RWPE1 (cell line): Measurements from ENCODE around the gene YPEL3.
A peak's percentile ranks its signal among the peaks of the same experiment; 100 is the strongest.

Experiments
- CTCF ChIA-PET: fragments of 350-600 bp; sonication (Branson Sonifier 250); formaldehyde crosslinking; extraction: SDS; loops from one replicate; lab custom pipeline; 2021; lab: Yijun Ruan, JAX
- POLR2A ChIA-PET: fragments of 400-600 bp; formaldehyde crosslinking; extraction: SDS; loops from one replicate; lab custom pipeline; 2020; ENCODE audit warnings: antibody characterized with exemption; ENCODE audit not compliant: low non-redundant PET; lab: Yijun Ruan, JAX
- DNase-seq: peaks from one replicate; pipeline ENCODE4 v3.0.0; 2012; ENCODE audit warnings: low spot score
- H3K27ac ChIP-seq: fragments of 450-650 bp; 2 replicates; pipeline ENCODE4 v1.5.1; 2017
- TF ChIP-seq, protein P1 (sequence below): fragments of 450-650 bp; conservative IDR thresholded peaks from 2 replicates; pipeline ENCODE4 v1.5.1; 2017; ENCODE audit warnings: low read depth, mild to moderate bottlenecking

YPEL3 gene

DNA sequence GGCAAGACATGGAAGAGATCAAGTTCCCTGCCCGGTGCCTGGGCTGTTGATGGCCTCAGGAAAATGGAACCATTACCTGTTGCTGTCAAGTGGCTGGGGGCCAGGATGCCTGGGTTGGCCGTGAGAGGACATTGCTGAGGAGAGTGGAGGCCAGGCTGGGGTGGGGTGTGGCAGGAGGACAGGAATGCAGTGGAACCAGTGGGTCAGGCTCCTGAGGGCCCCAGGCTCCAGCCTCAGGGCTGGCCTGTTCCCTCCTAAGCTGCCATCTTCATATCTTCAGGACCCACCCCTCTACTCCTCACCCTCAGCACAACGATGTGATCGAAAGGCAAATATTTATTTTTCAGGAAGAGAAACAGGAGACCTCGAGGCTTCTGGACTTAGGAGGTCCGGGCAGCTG lies 8.5 kb upstream of the YPEL3 start:
- H3K27ac ChIP-seq, result 0 out of 2 replicates have a peak overlapping the region, but pooled peaks have one; percentile 2
- CTCF ChIA-PET, result interaction anchor here (2.2 to 3.9 kb wide), 2 partner anchors 8 to 12 kb away, joined by 5 to 16 read pairs; partner anchors contain the start of gene TBX6
- TF ChIP-seq, protein P1, sequence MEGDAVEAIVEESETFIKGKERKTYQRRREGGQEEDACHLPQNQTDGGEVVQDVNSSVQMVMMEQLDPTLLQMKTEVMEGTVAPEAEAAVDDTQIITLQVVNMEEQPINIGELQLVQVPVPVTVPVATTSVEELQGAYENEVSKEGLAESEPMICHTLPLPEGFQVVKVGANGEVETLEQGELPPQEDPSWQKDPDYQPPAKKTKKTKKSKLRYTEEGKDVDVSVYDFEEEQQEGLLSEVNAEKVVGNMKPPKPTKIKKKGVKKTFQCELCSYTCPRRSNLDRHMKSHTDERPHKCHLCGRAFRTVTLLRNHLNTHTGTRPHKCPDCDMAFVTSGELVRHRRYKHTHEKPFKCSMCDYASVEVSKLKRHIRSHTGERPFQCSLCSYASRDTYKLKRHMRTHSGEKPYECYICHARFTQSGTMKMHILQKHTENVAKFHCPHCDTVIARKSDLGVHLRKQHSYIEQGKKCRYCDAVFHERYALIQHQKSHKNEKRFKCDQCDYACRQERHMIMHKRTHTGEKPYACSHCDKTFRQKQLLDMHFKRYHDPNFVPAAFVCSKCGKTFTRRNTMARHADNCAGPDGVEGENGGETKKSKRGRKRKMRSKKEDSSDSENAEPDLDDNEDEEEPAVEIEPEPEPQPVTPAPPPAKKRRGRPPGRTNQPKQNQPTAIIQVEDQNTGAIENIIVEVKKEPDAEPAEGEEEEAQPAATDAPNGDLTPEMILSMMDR, result no peak
- DNase-seq, result peak; percentile 26
- POLR2A ChIA-PET, result no interaction called here

DNA sequence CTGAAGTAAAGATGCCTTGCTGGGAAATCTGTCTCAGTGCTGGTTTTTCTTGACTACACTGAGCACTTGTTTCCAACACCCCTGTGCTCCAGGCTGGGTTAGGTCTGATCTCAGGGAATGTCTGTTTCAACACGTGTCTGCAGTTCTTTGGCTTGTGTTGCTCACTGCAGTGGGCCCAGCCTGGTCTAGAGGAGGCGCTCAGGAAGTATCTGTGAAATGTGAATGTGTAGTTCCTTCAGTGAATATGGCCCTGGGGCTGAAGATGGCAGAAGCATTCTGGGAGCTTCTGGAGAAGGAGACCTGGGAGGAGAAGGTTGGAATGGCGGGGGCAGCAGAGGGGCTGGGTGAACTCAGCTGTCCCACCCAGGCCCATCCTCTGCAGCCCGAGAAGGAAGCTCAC lies 8.1 kb upstream of the YPEL3 start:
- ChIA-PET POLR2A (no interaction called here), CTCF (interaction anchor here (2.2 to 3.9 kb wide), 2 partner anchors 8 to 12 kb away, joined by 5 to 16 read pairs; partner anchors contain the start of gene TBX6)
- TF ChIP-seq, protein P1, result no peak
- H3K27ac ChIP-seq, result no peak overlapping the region
- no peak for DNase-seq

DNA sequence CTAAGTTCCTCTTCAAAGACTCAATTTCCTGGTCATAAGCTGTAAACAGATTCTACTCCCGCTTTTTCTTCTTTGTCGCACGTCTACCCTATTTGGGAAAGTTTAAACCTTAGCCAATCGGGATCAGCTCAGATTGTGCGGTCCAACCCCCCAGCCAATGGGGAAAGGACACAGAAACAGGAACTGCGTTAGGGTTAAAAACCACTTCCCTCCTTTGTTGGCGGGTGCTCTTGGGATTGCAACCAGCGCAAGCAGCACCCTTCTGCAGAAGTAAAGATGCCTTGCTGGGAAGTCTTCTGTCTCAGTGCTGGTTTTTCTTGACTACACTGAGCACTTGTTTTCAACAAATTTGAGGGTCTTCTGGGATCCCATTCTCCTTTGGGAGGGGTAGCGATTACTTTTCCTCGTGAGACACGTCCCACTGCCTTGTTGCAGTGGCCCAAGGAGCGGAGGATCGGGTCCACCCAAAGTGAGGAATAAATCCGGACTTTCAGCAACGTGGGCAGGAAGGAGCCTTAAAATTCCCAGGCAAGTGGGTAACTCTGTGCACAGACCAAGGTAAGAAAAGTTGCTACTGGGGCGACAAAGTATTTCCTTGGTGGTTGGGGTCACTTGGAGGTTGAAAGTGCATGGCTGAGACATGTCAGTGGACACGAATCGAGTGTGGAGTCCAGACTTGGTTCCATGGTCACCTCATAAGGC lies 1.0 kb upstream of the YPEL3 start:
- TF ChIP-seq, protein P1, result no peak
- DNase-seq, result no peak
- ChIA-PET CTCF (no interaction called here), POLR2A (no interaction called here)
- peak overlapping the region; percentile 83 for H3K27ac ChIP-seq

DNA sequence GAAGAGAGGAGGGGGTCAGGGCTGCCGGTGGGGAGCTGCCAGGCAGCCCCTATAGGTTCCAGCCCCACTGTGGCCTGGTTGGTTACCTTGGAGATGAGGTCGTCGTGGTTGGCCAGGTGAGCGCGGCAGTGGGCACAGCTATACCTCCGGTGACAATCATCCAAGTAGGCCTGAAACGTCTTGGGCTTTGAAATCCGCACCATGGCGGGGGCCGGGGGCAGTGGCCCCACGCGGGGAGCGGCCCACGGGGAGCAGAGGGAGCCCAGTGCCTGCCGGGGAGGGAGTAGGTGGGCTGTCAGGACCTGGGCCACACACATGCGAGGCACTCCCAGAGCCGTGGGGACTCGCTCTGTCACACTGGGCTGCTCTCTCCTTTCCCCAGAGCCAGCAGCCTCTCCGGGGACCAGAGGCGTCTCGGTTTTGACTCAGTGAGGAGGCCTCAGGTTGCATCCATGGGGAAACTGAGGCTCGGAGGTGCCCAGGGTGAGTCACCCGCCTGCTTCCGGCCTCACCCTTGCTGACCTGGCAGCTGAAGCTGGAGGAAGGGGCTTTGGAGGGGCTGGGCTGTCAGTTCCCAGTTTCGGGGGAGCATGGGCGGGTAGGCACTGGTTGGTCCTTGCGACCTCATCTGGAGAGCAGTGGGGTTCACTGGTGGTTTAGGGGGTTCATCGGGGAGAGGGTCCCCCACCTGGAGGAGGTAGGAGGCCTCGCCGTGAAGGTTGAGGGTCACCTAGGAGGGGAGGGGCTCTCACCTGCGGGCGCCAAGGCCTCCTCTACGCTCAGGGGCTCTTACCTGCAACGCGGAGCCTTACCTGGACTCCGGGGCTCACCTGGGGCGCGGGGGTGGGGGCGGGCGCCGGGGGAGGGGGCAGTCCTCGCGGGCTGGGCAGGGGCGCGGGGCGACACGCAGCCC lies 591 bp downstream of the YPEL3 start:
- no peak for DNase-seq
- ChIA-PET POLR2A (no interaction called here), CTCF (interaction anchor here (0.7 kb wide), 1 partner anchor 79 kb away, joined by 3 read pairs; no protein-coding TSS in a partner anchor)
- TF ChIP-seq, protein P1, result no peak
- peak overlapping the region; percentile 83 for H3K27ac ChIP-seq

DNA sequence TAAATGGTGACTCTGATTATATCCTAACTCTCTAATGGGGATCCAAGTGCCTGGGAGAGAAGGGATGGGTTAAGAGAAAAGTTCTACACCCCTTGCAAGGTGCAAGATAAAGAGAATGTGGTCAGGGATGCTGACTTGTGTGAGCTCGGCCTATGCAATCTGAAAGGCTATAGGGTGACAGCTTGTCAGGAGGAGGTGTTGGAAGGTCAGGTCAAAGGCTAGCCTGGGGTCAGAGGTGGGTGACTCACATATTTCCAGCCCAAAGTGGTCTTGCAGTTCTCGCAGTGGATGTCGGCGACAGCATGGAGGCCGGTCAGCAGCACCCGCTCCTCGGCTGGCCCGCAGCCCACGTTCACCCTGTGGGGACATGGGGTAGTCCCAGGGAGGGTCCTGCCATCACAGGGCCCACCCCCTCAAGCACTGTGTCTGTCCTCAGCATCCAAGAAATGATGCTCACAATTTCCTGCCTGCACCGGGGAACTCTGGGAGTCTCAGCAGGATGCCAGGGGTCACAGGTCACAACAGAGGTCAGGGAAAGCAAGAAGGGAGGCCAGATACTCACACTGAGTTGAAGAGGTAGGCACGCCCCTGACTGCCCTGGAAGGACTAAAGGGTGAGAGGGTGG lies 1.4 kb downstream of the YPEL3 start:
- H3K27ac ChIP-seq, result peak overlapping the region; percentile 83
- TF ChIP-seq, protein P1, result no peak
- POLR2A ChIA-PET, result no interaction called here
- CTCF ChIA-PET, result no interaction called here
- no peak for DNase-seq
